ENCODE results near the gene GALNT13.

GALNT13 gene

DNA sequence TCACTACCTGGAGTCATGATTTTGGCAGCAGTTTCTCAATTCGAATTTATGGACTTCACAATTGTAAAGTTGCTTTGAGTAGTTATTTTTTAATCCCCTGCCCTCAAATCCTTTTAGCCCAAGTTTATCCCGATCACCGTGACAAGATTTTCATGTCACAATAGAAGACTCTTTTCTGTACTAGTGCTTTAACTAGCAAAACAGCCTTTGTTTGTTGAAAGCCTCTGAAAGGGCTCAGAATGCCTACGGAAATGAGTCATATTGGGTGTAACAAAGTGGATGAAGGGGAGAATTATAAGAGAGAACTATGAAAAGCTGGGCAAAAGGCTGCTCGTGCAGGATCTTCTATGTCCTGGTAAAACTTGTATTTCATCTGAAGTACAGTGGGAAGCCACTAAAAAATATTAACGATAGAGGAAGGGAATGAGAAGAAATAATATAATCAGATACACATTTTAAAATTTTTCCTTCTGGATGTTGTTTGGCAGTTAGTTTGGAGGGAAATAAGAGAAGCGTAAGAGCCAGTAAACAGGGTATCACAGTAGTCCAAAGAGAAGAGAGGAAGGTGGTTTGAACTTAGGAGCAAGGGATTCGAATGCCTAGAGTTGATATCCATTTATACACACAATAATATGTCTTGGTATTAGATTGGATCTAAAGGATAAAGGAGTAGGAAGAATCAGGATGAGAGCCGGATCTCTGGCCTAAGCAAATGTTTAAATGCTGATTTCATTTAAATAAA is 114.9 kb downstream of the GALNT13 start:
- Histone ChIP-seq H2AFZ (no peak overlapping the region), H3K9ac (no peak overlapping the region), H3K36me3 (ENCODE audit: control insufficient read depth, insufficient read depth, low read length) (no peaks in the 10 kb centered on the region), H3K79me2 (no peaks in the 10 kb centered on the region), H3K27ac (no peak overlapping the region), H3K27me3 (ENCODE audit: control insufficient read depth, insufficient read depth, low read length) (no peaks in the 10 kb centered on the region), H3K9me3 (ENCODE audit: control insufficient read depth, low read length) (no peaks in the 10 kb centered on the region), H3K4me2 (ENCODE audit: low read length) (no peak overlapping the region), H3K4me1 (no peaks in the 10 kb centered on the region), H3K4me3 (ENCODE audit: low read depth, low read length) (no peak overlapping the region)
- TF ChIP-seq CTCF (IDR thresholded peaks at IDR 0.05), result no peak

DNA sequence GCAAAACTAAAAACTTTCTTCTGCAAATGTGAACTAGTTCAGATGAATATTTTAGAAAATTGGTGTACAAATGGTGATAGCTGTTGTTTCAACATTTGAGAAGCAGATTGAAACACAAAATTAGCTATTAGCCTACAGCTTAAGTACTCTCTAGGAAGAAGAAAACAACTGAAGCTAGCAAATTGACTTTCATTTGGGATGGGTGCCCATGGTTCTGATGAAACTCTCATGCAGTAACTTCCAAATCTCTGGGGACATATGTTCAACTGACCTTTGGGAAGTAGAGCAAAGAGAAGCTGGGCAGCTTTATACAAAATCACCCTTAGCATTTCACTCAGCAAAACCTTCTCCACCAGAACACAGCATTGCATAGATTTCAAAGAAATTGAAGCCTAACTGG is 119.0 kb downstream of the GALNT13 start:
- Histone ChIP-seq H3K4me3 (ENCODE audit: low read depth, low read length) (no peak overlapping the region), H3K27me3 (ENCODE audit: control insufficient read depth, insufficient read depth, low read length) (no peaks in the 10 kb centered on the region), H3K79me2 (no peaks in the 10 kb centered on the region), H3K36me3 (ENCODE audit: control insufficient read depth, insufficient read depth, low read length) (no peaks in the 10 kb centered on the region), H3K4me2 (ENCODE audit: low read length) (no peak overlapping the region), H3K27ac (no peak overlapping the region), H3K9ac (no peak overlapping the region), H3K4me1 (no peaks in the 10 kb centered on the region), H2AFZ (no peak overlapping the region), H3K9me3 (ENCODE audit: control insufficient read depth, low read length) (no peaks in the 10 kb centered on the region)
- TF ChIP-seq CTCF (IDR thresholded peaks at IDR 0.05), result no peak

GRCh38 chr2:154013514-154013913 is 141.8 kb downstream of the GALNT13 start:
- no peak overlapping the region for H3K4me2 ChIP-seq (ENCODE audit: low read length)
- H3K36me3 ChIP-seq (ENCODE audit: control insufficient read depth, insufficient read depth, low read length), result no peaks in the 10 kb centered on the region
- H2AFZ ChIP-seq, result no peak overlapping the region
- H3K79me2 ChIP-seq, result no peaks in the 10 kb centered on the region
- no peak for TF ChIP-seq CTCF (IDR thresholded peaks at IDR 0.05)
- no peak overlapping the region for H3K9ac ChIP-seq
- no peak overlapping the region for H3K27ac ChIP-seq
- H3K27me3 ChIP-seq (ENCODE audit: control insufficient read depth, insufficient read depth, low read length), result no peaks in the 10 kb centered on the region
- H3K4me1 ChIP-seq, result no peaks in the 10 kb centered on the region
- no peaks in the 10 kb centered on the region for H3K9me3 ChIP-seq (ENCODE audit: control insufficient read depth, low read length)
- no peak overlapping the region for H3K4me3 ChIP-seq (ENCODE audit: low read depth, low read length)

- H3K4me3 ChIP-seq (ENCODE audit: low read depth, low read length), result no peak overlapping the region
- no peaks in the 10 kb centered on the region for H3K9me3 ChIP-seq (ENCODE audit: control insufficient read depth, low read length)
- H3K79me2 ChIP-seq, result no peaks in the 10 kb centered on the region
- H2AFZ ChIP-seq, result no peak overlapping the region
- no peaks in the 10 kb centered on the region for H3K36me3 ChIP-seq (ENCODE audit: control insufficient read depth, insufficient read depth, low read length)
- no peak overlapping the region for H3K9ac ChIP-seq
- H3K4me2 ChIP-seq (ENCODE audit: low read length), result no peak overlapping the region
- H3K27me3 ChIP-seq (ENCODE audit: control insufficient read depth, insufficient read depth, low read length), result no peaks in the 10 kb centered on the region
- no peaks in the 10 kb centered on the region for H3K4me1 ChIP-seq
- TF ChIP-seq CTCF (IDR thresholded peaks at IDR 0.05), result no peak
- H3K27ac ChIP-seq, result no peak overlapping the region
Measured at GRCh38 chr2:154015233-154015632, 143.5 kb downstream of the GALNT13 start.

DNA sequence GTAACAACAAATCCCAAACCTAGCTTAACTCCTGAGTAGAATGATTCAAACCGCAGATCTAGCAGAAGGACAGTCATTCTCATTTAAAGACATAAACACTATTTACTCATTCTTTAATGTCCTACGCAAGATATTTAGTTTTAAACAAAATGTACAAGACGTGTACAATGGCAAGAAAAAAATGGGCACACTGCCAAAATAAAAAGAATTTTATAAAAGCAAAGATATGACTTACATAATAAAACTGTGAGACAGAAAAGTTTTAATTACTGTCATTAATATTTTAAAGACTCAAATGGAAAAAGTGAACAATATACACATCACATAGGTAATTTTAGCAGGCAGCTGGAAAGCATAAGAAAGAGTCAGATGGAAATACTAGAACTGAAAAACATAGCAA is 157.8 kb downstream of the GALNT13 start:
- no peak for TF ChIP-seq CTCF (IDR thresholded peaks at IDR 0.05)
- no peaks in the 10 kb centered on the region for H3K4me1 ChIP-seq
- no peak overlapping the region for H3K4me2 ChIP-seq (ENCODE audit: low read length)
- H2AFZ ChIP-seq, result no peak overlapping the region
- no peaks in the 10 kb centered on the region for H3K9me3 ChIP-seq (ENCODE audit: control insufficient read depth, low read length)
- no peaks in the 10 kb centered on the region for H3K27me3 ChIP-seq (ENCODE audit: control insufficient read depth, insufficient read depth, low read length)
- no peak overlapping the region for H3K27ac ChIP-seq
- no peaks in the 10 kb centered on the region for H3K36me3 ChIP-seq (ENCODE audit: control insufficient read depth, insufficient read depth, low read length)
- no peak overlapping the region for H3K4me3 ChIP-seq (ENCODE audit: low read depth, low read length)
- H3K9ac ChIP-seq, result no peak overlapping the region
- H3K79me2 ChIP-seq, result no peaks in the 10 kb centered on the region

Measured in parathyroid adenoma (tissue), 2 donors.